PC-9 (cell line): ENCODE data around the gene TOMM70. TPM values are rescaled to one million over a fixed set of nuclear protein-coding genes. Genes with fewer than 3 reads are reported as not detected.

Experiments
- BruUV-seq: library from RNA; stranded (reverse); fragments of 400-500 nt; replicated peaks from 2 replicates; lab custom pipeline; 2021; lab: Mats Ljungman, UMichigan
- CTCF ChIA-PET: fragments of 300-600 bp; sonication (Branson Sonifier 250); formaldehyde crosslinking; loops from one replicate; lab custom pipeline; 2022; ENCODE audit warnings: antibody characterized with exemption; lab: Charles Lee
- POLR2A ChIA-PET: fragments of 300-600 bp; sonication (Branson Sonifier 250); formaldehyde crosslinking; loops from one replicate; lab custom pipeline; 2022; ENCODE audit warnings: antibody characterized with exemption; ENCODE audit not compliant: unreplicated experiment; lab: Charles Lee
- DNase-seq, 2 experiments: peaks; one replicate each; pipeline versions ENCODE4 v3.0.0 to v3.0.0-alpha.2; 2015 to 2022; ENCODE audit warnings: mixed read lengths in 1 of 2
- H2AFZ ChIP-seq: fragments of 200-600 bp; sonication (generic); 2 replicates; pipeline ENCODE4 v1.8.1; 2017; ENCODE audit warnings: antibody characterized with exemption
- H3F3A ChIP-seq: fragments of 200-600 bp; sonication (generic); 2 replicates; pipeline ENCODE4 v1.8.1; 2017; ENCODE audit warnings: antibody characterized with exemption, mild to moderate bottlenecking, low read depth; ENCODE audit not compliant: insufficient read depth
- H3K27ac ChIP-seq: fragments of 200-600 bp; sonication (generic); 2 replicates; pipeline ENCODE4 v1.6.1; 2016; ENCODE audit warnings: mixed run types
- H3K27me3 ChIP-seq: fragments of 200-600 bp; sonication (generic); 2 replicates; pipeline ENCODE4 v1.6.1; 2016; ENCODE audit warnings: low read depth, mixed run types; ENCODE audit not compliant: insufficient read depth
- H3K36me3 ChIP-seq: fragments of 200-600 bp; sonication (generic); 2 replicates; pipeline ENCODE4 v1.6.1; 2016; ENCODE audit warnings: low read depth, mixed run types
- H3K4me1 ChIP-seq: fragments of 200-600 bp; sonication (generic); replicated peaks from 2 replicates; pipeline ENCODE4 v1.6.1; 2016; ENCODE audit warnings: mixed run types; ENCODE audit not compliant: insufficient read depth
- H3K4me2 ChIP-seq: fragments of 200-600 bp; sonication (generic); 2 replicates; pipeline ENCODE4 v1.6.1; 2017; ENCODE audit warnings: mixed run types
- H3K4me3 ChIP-seq: fragments of 200-600 bp; sonication (generic); 2 replicates; pipeline ENCODE4 v1.6.1; 2016; ENCODE audit warnings: mixed run types
- H3K79me2 ChIP-seq: fragments of 200-600 bp; sonication (generic); 2 replicates; pipeline ENCODE4 v1.6.1; 2017; ENCODE audit warnings: low read depth, mixed run types
- H3K9me2 ChIP-seq: fragments of 200-600 bp; sonication (generic); 2 replicates; pipeline ENCODE4 v1.8.1; 2017; ENCODE audit warnings: mild to moderate bottlenecking; ENCODE audit not compliant: insufficient read depth
- H3K9me3 ChIP-seq: fragments of 200-600 bp; sonication (generic); 2 replicates; pipeline ENCODE4 v1.8.1; 2016; ENCODE audit warnings: low read depth; ENCODE audit not compliant: insufficient read depth
- H4K20me1 ChIP-seq: fragments of 200-600 bp; sonication (generic); 2 replicates; pipeline ENCODE4 v1.8.1; 2017; ENCODE audit not compliant: insufficient read depth
- CTCF ChIP-seq: fragments of 200-600 bp; sonication (generic); conservative IDR thresholded peaks from 2 replicates; pipeline ENCODE4 v1.6.1; 2017; ENCODE audit warnings: mixed run types, antibody characterized with exemption, mild to moderate bottlenecking, moderate library complexity
- EZH2 ChIP-seq: fragments of 200-600 bp; sonication (generic); IDR thresholded peaks from 2 replicates; pipeline ENCODE4 v1.8.0; 2017; ENCODE audit warnings: antibody characterized with exemption, low read depth
- intact Hi-C: fragments of 100-400 bp; cut with micrococcal nuclease; formaldehyde crosslinking; loops from one replicate; pipeline ENCODE4 v1.10.0; 2022; ENCODE audit not compliant: unreplicated experiment
- total RNA-seq: library from RNA; stranded (reverse); gene quantifications from 2 replicates; pipeline ENCODE4 v1.2.3, GENCODE V29; 2021

TOMM70 gene
- total RNA-seq, 1 experiment from 2014 or later: 65.2 TPM

DNA sequence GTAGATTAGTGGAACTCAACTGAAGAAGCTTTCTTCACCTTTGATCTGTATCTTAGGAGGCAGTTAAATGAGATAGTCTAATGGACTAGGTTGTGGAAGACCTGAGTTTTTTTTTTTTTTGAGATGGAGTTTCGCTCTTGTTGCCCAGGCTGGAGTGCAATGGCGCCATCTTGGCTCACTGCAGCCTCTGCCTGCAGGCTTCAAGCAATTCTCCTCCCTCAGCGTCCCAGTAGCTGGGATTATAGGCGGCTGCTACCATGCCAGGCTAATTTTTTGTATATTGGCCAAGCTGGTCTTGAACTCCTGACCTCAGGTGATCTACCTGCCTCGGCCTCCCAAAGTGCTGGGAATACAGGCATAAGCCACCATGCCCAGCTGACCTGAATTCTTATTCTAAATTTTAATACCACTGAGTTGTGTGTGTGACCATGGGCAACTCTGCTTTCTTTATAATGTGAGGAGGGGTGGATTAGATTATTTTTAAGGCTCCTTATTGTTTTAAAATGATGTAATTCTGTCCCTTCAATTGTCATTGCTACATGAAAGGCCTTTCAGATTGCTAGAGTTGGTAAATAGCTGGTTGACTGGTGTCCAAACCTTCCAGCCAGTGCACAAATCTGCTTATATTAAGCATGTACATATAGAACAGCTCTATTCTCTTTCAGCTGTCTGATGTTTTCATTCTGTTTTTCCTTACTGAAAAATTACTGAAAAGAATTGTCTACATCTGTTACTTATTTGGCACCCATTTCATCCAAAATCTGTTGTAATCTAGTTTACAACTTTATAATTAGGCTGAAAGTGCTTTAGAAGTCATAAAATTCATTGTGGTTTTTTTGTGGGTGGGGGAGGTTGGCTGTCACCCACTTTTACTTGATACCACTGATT lies 2.7 kb upstream of the TOMM70 start:
- H3K27me3 ChIP-seq: no peaks in the 10 kb centered on the region
- H3K27ac ChIP-seq: no peak overlapping the region
- DNase-seq: peak in 1 of 2 experiments; percentile 27
- H2AFZ ChIP-seq: peak overlapping the region; percentile 61
- CTCF ChIA-PET: interaction anchor here (0.6 to 0.9 kb wide), 3 partner anchors 59 to 305 kb away, joined by 3 to 4 read pairs (median 3); partner anchors contain the start of gene TFG
- peak overlapping the region; percentile 83 for H3K4me3 ChIP-seq
- POLR2A ChIA-PET: interaction anchor here (0.6 to 0.9 kb wide), 2 partner anchors 21 to 139 kb away, joined by 4 to 23 read pairs; no protein-coding TSS in a partner anchor
- BruUV-seq: no TSS peak
- peaks cover 20% of the 10 kb centered on the region; the same call in 1 of the 2 replicates for H3K36me3 ChIP-seq
- H3K4me1 ChIP-seq: peaks cover 32% of the 10 kb centered on the region
- intact Hi-C loops: loop anchor here (1.0 to 5.0 kb wide), 3 partner anchors 22 to 586 kb away; partner anchors contain the start of gene CMSS1
- peaks cover 8% of the 10 kb centered on the region; the same call in 1 of the 2 replicates for H3F3A ChIP-seq
- H4K20me1 ChIP-seq: peaks cover 18% of the 10 kb centered on the region
- H3K79me2 ChIP-seq: peaks cover 62% of the 10 kb centered on the region
- H3K4me2 ChIP-seq: peak overlapping the region; percentile 93
- peaks cover 14% of the 10 kb centered on the region for H3K9me3 ChIP-seq
- TF ChIP-seq EZH2 (no peak), CTCF (no peak; the same call in 1 of the 2 replicates)
- H3K9me2 ChIP-seq: no peaks in the 10 kb centered on the region

- Histone ChIP-seq H3K79me2 (peaks cover 69% of the 10 kb centered on the region), H3F3A (peaks cover 8% of the 10 kb centered on the region; the same call in 1 of the 2 replicates), H2AFZ (peak overlapping the region; percentile 61), H3K27me3 (no peaks in the 10 kb centered on the region), H3K9me2 (no peaks in the 10 kb centered on the region), H3K36me3 (peaks cover 22% of the 10 kb centered on the region; the same call in 1 of the 2 replicates), H3K27ac (0 out of 2 replicates have a peak overlapping the region, but pooled peaks have one; percentile 78), H3K4me2 (peak overlapping the region; percentile 93), H3K4me3 (peak overlapping the region; percentile 83), H3K4me1 (peaks cover 36% of the 10 kb centered on the region), H3K9me3 (peaks cover 14% of the 10 kb centered on the region), H4K20me1 (peaks cover 25% of the 10 kb centered on the region)
- TF ChIP-seq CTCF (no peak), EZH2 (no peak)
- CTCF ChIA-PET: interaction anchor here (0.6 kb wide), 1 partner anchor 333 kb away, joined by 3 read pairs; no protein-coding TSS in a partner anchor
- intact Hi-C loops: loop anchor here (1.0 to 5.0 kb wide), 4 partner anchors 22 to 586 kb away; partner anchors contain the start of gene CMSS1
- BruUV-seq: no TSS peak
- no peak for DNase-seq
- POLR2A ChIA-PET: no interaction called here
Measured at GRCh38 chr3:100402891-100403290, 2.0 kb upstream of the TOMM70 start.

GRCh38 chr3:100402256-100402655 lies 1.4 kb upstream of the TOMM70 start:
- peaks cover 36% of the 10 kb centered on the region for H3K4me1 ChIP-seq
- H2AFZ ChIP-seq: peak overlapping the region; percentile 91
- peak overlapping the region; percentile 83 for H3K4me3 ChIP-seq
- H3F3A ChIP-seq: peaks cover 10% of the 10 kb centered on the region; the same call in 1 of the 2 replicates
- peaks cover 75% of the 10 kb centered on the region for H3K79me2 ChIP-seq
- peak overlapping the region; percentile 78 for H3K27ac ChIP-seq
- peak overlapping the region; percentile 93 for H3K4me2 ChIP-seq
- CTCF ChIA-PET: interaction anchor here (0.6 to 1.2 kb wide), 2 partner anchors 61 to 334 kb away, joined by 3 to 4 read pairs; no protein-coding TSS in a partner anchor
- no TSS peak for BruUV-seq
- no peak for TF ChIP-seq EZH2
- no peak for TF ChIP-seq CTCF
- peaks cover 27% of the 10 kb centered on the region for H4K20me1 ChIP-seq
- H3K27me3 ChIP-seq: no peaks in the 10 kb centered on the region
- H3K9me3 ChIP-seq: peaks cover 9% of the 10 kb centered on the region
- peaks cover 20% of the 10 kb centered on the region; the same call in 1 of the 2 replicates for H3K36me3 ChIP-seq
- POLR2A ChIA-PET: interaction anchor here (0.6 to 0.8 kb wide), 6 partner anchors 22 to 915 kb away, joined by 3 to 5 read pairs (median 3); no protein-coding TSS in a partner anchor
- peak in 1 of 2 experiments; percentile 87 for DNase-seq
- intact Hi-C loops: loop anchor here (1.0 to 5.0 kb wide), 3 partner anchors 95 to 585 kb away; partner anchors contain the start of gene CMSS1
- H3K9me2 ChIP-seq: no peaks in the 10 kb centered on the region
